ENCODE results near the gene ACTN1.

The ACTN1 gene

GRCh38 chr14:68962681-68963080 lies 16.4 kb downstream of the ACTN1 start:
- Histone ChIP-seq H3K9me3 (ENCODE audit: control insufficient read depth in 1 of 2, low read length in 2 of 2) (no peaks in the 10 kb centered on the region), H3K9ac (ENCODE audit: low read depth in 1 of 2, low read length in 2 of 2) (no peak overlapping the region), H3K4me1 (ENCODE audit: control insufficient read depth in 1 of 2, insufficient read depth in 2 of 2, low read length in 2 of 2) (peaks cover 54 to 61% of the 10 kb centered on the region in 2 donors), H3K27ac (ENCODE audit: low read depth, low read length) (no peak overlapping the region), H3K4me3 (ENCODE audit: low read depth in 1 of 2, low read length in 2 of 2) (no peak overlapping the region), H3K36me3 (ENCODE audit: control insufficient read depth in 1 of 2, insufficient read depth in 2 of 2, low read length in 2 of 2) (no peaks in the 10 kb centered on the region), H3K27me3 (ENCODE audit: control insufficient read depth in 1 of 2, insufficient read depth in 2 of 2, low read length in 2 of 2) (no peaks in the 10 kb centered on the region)

DNA sequence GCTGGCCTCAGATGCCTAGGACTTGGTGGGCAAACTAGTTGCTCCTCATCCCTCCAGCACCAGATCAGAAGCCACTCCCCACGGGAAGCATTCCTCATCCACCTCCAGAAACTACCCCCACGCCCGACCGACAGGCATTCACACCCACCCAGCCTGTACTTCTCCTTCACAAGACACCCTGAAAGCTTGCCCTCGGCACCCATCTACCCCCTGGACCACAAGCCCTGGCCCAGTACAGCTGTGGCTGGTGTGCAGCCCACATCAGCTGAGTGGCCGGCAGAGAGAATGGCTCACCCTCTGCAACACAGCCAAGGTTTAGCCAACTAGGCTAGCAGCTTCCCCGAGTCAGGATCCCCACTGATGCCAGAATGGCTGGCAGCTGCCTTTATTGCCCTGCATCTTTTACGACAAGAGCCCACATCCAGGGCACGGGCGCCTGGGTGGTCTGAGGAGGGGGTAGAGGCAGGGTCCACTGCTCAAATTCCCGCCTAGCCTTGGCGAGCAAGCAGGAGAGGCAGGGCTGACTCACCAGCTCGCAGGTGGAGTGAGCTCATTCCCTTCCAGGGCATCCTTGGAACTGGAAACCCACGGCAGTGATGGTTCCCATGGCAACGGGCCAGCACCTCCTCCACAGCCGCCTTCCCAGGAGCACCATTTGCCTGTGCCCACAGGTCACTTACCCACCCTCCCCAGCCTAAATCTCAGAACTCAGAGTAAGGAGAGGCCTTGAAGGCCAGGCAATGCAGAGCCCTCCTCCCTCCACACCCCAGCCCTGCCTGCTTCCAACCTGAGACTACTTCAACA lies 17.1 kb downstream of the ACTN1 start:
- Histone ChIP-seq H3K9ac (ENCODE audit: low read depth in 1 of 2, low read length in 2 of 2) (no peak overlapping the region), H3K9me3 (ENCODE audit: control insufficient read depth in 1 of 2, low read length in 2 of 2) (no peaks in the 10 kb centered on the region), H3K4me1 (ENCODE audit: control insufficient read depth in 1 of 2, insufficient read depth in 2 of 2, low read length in 2 of 2) (peaks cover 54 to 60% of the 10 kb centered on the region in 2 donors), H3K36me3 (ENCODE audit: control insufficient read depth in 1 of 2, insufficient read depth in 2 of 2, low read length in 2 of 2) (no peaks in the 10 kb centered on the region), H3K27ac (ENCODE audit: low read depth, low read length) (no peak overlapping the region), H3K27me3 (ENCODE audit: control insufficient read depth in 1 of 2, insufficient read depth in 2 of 2, low read length in 2 of 2) (no peaks in the 10 kb centered on the region), H3K4me3 (ENCODE audit: low read depth in 1 of 2, low read length in 2 of 2) (no peak overlapping the region)

GRCh38 chr14:68961361-68961760 lies 17.7 kb downstream of the ACTN1 start:
- H3K27ac ChIP-seq (ENCODE audit: low read depth, low read length), result no peak overlapping the region
- H3K27me3 ChIP-seq (ENCODE audit: control insufficient read depth in 1 of 2, insufficient read depth in 2 of 2, low read length in 2 of 2), result no peaks in the 10 kb centered on the region
- no peak overlapping the region for H3K9ac ChIP-seq (ENCODE audit: low read depth in 1 of 2, low read length in 2 of 2)
- peaks cover 47 to 59% of the 10 kb centered on the region in 2 donors for H3K4me1 ChIP-seq (ENCODE audit: control insufficient read depth in 1 of 2, insufficient read depth in 2 of 2, low read length in 2 of 2)
- no peak overlapping the region for H3K4me3 ChIP-seq (ENCODE audit: low read depth in 1 of 2, low read length in 2 of 2)
- H3K36me3 ChIP-seq (ENCODE audit: control insufficient read depth in 1 of 2, insufficient read depth in 2 of 2, low read length in 2 of 2), result no peaks in the 10 kb centered on the region
- H3K9me3 ChIP-seq (ENCODE audit: control insufficient read depth in 1 of 2, low read length in 2 of 2), result no peaks in the 10 kb centered on the region

- Histone ChIP-seq H3K9ac (ENCODE audit: low read depth in 1 of 2, low read length in 2 of 2) (no peak overlapping the region), H3K4me3 (ENCODE audit: low read depth in 1 of 2, low read length in 2 of 2) (no peak overlapping the region), H3K36me3 (ENCODE audit: control insufficient read depth in 1 of 2, insufficient read depth in 2 of 2, low read length in 2 of 2) (no peaks in the 10 kb centered on the region), H3K9me3 (ENCODE audit: control insufficient read depth in 1 of 2, low read length in 2 of 2) (no peaks in the 10 kb centered on the region), H3K27ac (ENCODE audit: low read depth, low read length) (no peak overlapping the region), H3K4me1 (ENCODE audit: control insufficient read depth in 1 of 2, insufficient read depth in 2 of 2, low read length in 2 of 2) (peaks cover 47 to 59% of the 10 kb centered on the region in 2 donors), H3K27me3 (ENCODE audit: control insufficient read depth in 1 of 2, insufficient read depth in 2 of 2, low read length in 2 of 2) (no peaks in the 10 kb centered on the region)
Observed at GRCh38 chr14:68960123-68960522, 19.0 kb downstream of the ACTN1 start.

- no peaks in the 10 kb centered on the region for H3K9me3 ChIP-seq (ENCODE audit: control insufficient read depth in 1 of 2, low read length in 2 of 2)
- no peaks in the 10 kb centered on the region for H3K36me3 ChIP-seq (ENCODE audit: control insufficient read depth in 1 of 2, insufficient read depth in 2 of 2, low read length in 2 of 2)
- no peak overlapping the region for H3K27ac ChIP-seq (ENCODE audit: low read depth, low read length)
- H3K4me1 ChIP-seq (ENCODE audit: control insufficient read depth in 1 of 2, insufficient read depth in 2 of 2, low read length in 2 of 2), result peaks cover 39 to 54% of the 10 kb centered on the region in 2 donors
- H3K27me3 ChIP-seq (ENCODE audit: control insufficient read depth in 1 of 2, insufficient read depth in 2 of 2, low read length in 2 of 2), result no peaks in the 10 kb centered on the region
- no peak overlapping the region for H3K9ac ChIP-seq (ENCODE audit: low read depth in 1 of 2, low read length in 2 of 2)
- H3K4me3 ChIP-seq (ENCODE audit: low read depth in 1 of 2, low read length in 2 of 2), result no peak overlapping the region
Observed at GRCh38 chr14:68959035-68959434, 20.1 kb downstream of the ACTN1 start.

- Histone ChIP-seq H3K27ac (ENCODE audit: low read depth, low read length) (no peak overlapping the region), H3K4me1 (ENCODE audit: control insufficient read depth in 1 of 2, insufficient read depth in 2 of 2, low read length in 2 of 2) (peaks cover 35 to 50% of the 10 kb centered on the region in 2 donors), H3K36me3 (ENCODE audit: control insufficient read depth in 1 of 2, insufficient read depth in 2 of 2, low read length in 2 of 2) (no peaks in the 10 kb centered on the region), H3K4me3 (ENCODE audit: low read depth in 1 of 2, low read length in 2 of 2) (no peak overlapping the region), H3K27me3 (ENCODE audit: control insufficient read depth in 1 of 2, insufficient read depth in 2 of 2, low read length in 2 of 2) (no peaks in the 10 kb centered on the region), H3K9me3 (ENCODE audit: control insufficient read depth in 1 of 2, low read length in 2 of 2) (no peaks in the 10 kb centered on the region), H3K9ac (ENCODE audit: low read depth in 1 of 2, low read length in 2 of 2) (no peak overlapping the region)
Observed at GRCh38 chr14:68958553-68958952, 20.5 kb downstream of the ACTN1 start.

GRCh38 chr14:68957775-68958174 lies 21.3 kb downstream of the ACTN1 start:
- H3K4me1 ChIP-seq (ENCODE audit: control insufficient read depth in 1 of 2, insufficient read depth in 2 of 2, low read length in 2 of 2), result peaks cover 38 to 45% of the 10 kb centered on the region in 2 donors
- no peak overlapping the region for H3K27ac ChIP-seq (ENCODE audit: low read depth, low read length)
- H3K36me3 ChIP-seq (ENCODE audit: control insufficient read depth in 1 of 2, insufficient read depth in 2 of 2, low read length in 2 of 2), result no peaks in the 10 kb centered on the region
- H3K27me3 ChIP-seq (ENCODE audit: control insufficient read depth in 1 of 2, insufficient read depth in 2 of 2, low read length in 2 of 2), result no peaks in the 10 kb centered on the region
- H3K9me3 ChIP-seq (ENCODE audit: control insufficient read depth in 1 of 2, low read length in 2 of 2), result no peaks in the 10 kb centered on the region
- no peak overlapping the region for H3K4me3 ChIP-seq (ENCODE audit: low read depth in 1 of 2, low read length in 2 of 2)
- no peak overlapping the region for H3K9ac ChIP-seq (ENCODE audit: low read depth in 1 of 2, low read length in 2 of 2)

GRCh38 chr14:68956724-68957123 lies 22.4 kb downstream of the ACTN1 start:
- H3K4me1 ChIP-seq (ENCODE audit: control insufficient read depth in 1 of 2, insufficient read depth in 2 of 2, low read length in 2 of 2), result peaks cover 41 to 50% of the 10 kb centered on the region in 2 donors
- H3K27ac ChIP-seq (ENCODE audit: low read depth, low read length), result no peak overlapping the region
- no peaks in the 10 kb centered on the region for H3K36me3 ChIP-seq (ENCODE audit: control insufficient read depth in 1 of 2, insufficient read depth in 2 of 2, low read length in 2 of 2)
- no peaks in the 10 kb centered on the region for H3K27me3 ChIP-seq (ENCODE audit: control insufficient read depth in 1 of 2, insufficient read depth in 2 of 2, low read length in 2 of 2)
- no peak overlapping the region for H3K9ac ChIP-seq (ENCODE audit: low read depth in 1 of 2, low read length in 2 of 2)
- no peaks in the 10 kb centered on the region for H3K9me3 ChIP-seq (ENCODE audit: control insufficient read depth in 1 of 2, low read length in 2 of 2)
- H3K4me3 ChIP-seq (ENCODE audit: low read depth in 1 of 2, low read length in 2 of 2), result no peak overlapping the region

GRCh38 chr14:68955851-68956179 lies 23.3 kb downstream of the ACTN1 start:
- Histone ChIP-seq H3K9me3 (ENCODE audit: control insufficient read depth in 1 of 2, low read length in 2 of 2) (no peaks in the 10 kb centered on the region), H3K9ac (ENCODE audit: low read depth in 1 of 2, low read length in 2 of 2) (no peak overlapping the region), H3K27ac (ENCODE audit: low read depth, low read length) (peak overlapping the region; percentile 58), H3K4me1 (ENCODE audit: control insufficient read depth in 1 of 2, insufficient read depth in 2 of 2, low read length in 2 of 2) (peaks cover 49 to 60% of the 10 kb centered on the region in 2 donors), H3K4me3 (ENCODE audit: low read depth in 1 of 2, low read length in 2 of 2) (peak overlapping the region in 1 of 2 donors; percentile 18), H3K36me3 (ENCODE audit: control insufficient read depth in 1 of 2, insufficient read depth in 2 of 2, low read length in 2 of 2) (no peaks in the 10 kb centered on the region), H3K27me3 (ENCODE audit: control insufficient read depth in 1 of 2, insufficient read depth in 2 of 2, low read length in 2 of 2) (no peaks in the 10 kb centered on the region)

- Histone ChIP-seq H3K27me3 (ENCODE audit: control insufficient read depth in 1 of 2, insufficient read depth in 2 of 2, low read length in 2 of 2) (no peaks in the 10 kb centered on the region), H3K4me1 (ENCODE audit: control insufficient read depth in 1 of 2, insufficient read depth in 2 of 2, low read length in 2 of 2) (peaks cover 50 to 61% of the 10 kb centered on the region in 2 donors), H3K4me3 (ENCODE audit: low read depth in 1 of 2, low read length in 2 of 2) (peak overlapping the region in 1 of 2 donors; percentile 18), H3K9ac (ENCODE audit: low read depth in 1 of 2, low read length in 2 of 2) (no peak overlapping the region), H3K27ac (ENCODE audit: low read depth, low read length) (peak overlapping the region; percentile 58), H3K36me3 (ENCODE audit: control insufficient read depth in 1 of 2, insufficient read depth in 2 of 2, low read length in 2 of 2) (no peaks in the 10 kb centered on the region), H3K9me3 (ENCODE audit: control insufficient read depth in 1 of 2, low read length in 2 of 2) (no peaks in the 10 kb centered on the region)
Observed at GRCh38 chr14:68955164-68955850, 23.8 kb downstream of the ACTN1 start.
